ENCODE data around the gene SLC15A2.

SLC15A2 gene

DNA sequence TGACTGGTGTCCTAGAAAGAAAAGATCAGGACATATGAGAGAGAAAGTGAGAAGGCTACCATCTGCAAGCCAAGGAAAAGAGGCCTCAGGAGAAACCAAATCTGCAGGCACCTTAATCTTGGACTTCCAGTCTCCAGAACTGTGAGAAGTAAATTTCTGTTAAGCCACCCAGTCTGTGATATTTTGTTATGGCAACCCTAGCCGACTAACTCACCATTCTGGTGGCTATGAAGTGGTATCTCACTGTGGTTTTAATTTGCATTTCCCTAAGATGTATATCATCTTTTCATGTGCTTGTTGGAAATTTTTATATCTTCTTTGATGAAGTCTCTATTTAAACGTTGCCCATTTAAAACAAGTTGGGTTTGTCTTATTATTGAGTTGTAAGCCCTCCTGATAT is 87.3 kb downstream of the SLC15A2 start:
- DNase-seq (ENCODE audit: low read depth): no peak

DNA sequence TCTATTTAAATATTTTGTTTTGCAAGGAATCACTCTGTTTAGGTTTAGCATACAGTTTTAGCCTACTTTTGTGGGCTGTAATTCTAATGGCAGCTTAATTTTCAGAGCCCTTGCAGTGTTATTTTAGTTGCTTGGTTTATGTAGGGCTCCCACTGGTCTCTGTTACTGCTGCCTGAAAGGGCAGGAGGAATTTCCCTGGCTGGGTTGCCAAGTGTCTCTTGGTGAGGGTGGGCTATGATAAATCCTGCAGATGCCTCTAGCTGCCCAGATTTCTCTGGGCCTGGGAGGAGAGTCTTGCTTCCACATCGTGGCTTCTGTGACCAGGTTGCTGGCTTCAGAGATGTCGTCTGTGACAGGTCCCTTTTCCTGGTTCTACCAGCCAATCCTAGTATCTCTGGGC is 91.6 kb downstream of the SLC15A2 start:
- DNase-seq (ENCODE audit: low read depth): no peak

- no peak for DNase-seq (ENCODE audit: low read depth)
Measured at GRCh38 chr3:121988146-121988545, 93.9 kb downstream of the SLC15A2 start.

GRCh38 chr3:121989943-121990342 is 95.7 kb downstream of the SLC15A2 start:
- no peak for DNase-seq (ENCODE audit: low read depth)

DNA sequence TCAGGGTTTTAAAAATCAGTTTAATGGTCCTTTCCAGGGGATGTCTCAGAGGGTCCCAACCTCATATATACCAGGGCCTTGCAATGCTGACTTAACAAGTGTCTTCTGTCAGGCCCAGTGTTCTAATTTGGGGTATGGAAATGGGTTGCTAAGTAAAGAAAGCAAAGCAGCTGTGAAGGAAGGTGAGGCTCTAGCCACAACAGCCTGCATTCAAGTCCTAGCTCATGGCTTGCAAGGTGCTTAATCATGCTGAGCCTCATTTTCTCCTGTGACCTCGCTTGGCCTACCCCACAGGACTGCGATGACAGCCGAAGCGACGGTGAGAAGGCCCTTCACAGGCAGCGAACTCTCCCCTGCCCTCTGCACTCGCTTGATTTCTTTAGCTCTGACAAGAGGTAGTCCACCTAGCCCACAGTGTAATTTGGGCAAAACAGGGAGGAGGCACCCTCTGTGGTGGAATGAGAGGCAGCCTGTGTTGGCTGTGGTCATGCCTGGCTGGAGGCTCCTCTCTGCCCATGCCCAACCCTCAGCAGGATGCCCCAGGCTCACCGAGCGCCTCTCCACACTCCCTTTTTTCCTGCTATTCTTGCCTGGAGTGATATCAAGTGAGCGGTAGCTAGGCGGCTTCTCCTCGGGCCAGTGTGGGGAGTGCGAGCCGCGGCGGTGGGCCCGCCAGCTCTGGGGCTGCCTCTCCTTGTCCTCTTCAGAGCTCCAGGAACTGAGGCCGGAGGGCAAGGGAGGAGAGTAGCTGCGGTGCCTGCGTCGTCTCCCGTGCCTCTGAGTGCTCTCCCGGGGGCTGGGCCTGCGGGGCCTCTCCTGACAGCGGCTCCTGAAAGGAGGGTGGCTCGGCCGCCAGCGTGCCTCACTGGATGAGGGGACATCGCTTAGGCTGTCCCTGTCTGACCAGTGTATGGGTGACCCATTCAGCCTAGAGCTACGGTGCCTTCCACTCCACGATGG is 98.7 kb downstream of the SLC15A2 start:
- DNase-seq (ENCODE audit: low read depth): no peak
